ENCODE data around the gene TMEM161A. TPM values are rescaled to one million over a fixed set of nuclear protein-coding genes. Genes with fewer than 3 reads are reported as not detected.

TMEM161A gene
- total RNA-seq, 1 donor from 2014 or later, result 14.5 TPM

DNA sequence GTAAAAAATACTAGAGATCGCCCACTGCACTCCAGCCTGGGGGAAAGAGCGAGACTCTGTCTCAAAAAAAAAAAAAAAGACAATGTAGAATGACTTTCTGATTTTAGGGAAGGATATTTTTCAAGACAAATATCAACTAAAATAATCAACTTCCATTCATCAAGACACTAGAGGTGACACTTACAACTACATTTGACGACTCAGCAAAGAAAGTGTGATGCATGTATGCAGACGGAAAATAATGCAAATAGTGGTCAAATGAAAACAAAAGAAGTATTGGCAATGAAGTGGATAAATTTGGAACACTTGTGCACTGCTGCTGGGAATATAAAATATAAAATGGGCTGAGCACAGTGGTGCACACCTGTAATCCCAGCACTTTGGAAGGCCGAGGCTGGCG is 12.2 kb downstream of the TMEM161A start:
- intact Hi-C loops (cut with DNase I), result no loop called here
- Histone ChIP-seq H3K36me3 (peaks cover 7 to 23% of the 10 kb centered on the region in 2 donors), H3K9me3 (peaks cover 0 to 7% of the 10 kb centered on the region in 2 donors), H3K4me3 (no peak overlapping the region), H3K27ac (no peak overlapping the region), H3K27me3 (no peaks in the 10 kb centered on the region), H3K4me1 (no peaks in the 10 kb centered on the region)
- TF ChIP-seq, protein P1, sequence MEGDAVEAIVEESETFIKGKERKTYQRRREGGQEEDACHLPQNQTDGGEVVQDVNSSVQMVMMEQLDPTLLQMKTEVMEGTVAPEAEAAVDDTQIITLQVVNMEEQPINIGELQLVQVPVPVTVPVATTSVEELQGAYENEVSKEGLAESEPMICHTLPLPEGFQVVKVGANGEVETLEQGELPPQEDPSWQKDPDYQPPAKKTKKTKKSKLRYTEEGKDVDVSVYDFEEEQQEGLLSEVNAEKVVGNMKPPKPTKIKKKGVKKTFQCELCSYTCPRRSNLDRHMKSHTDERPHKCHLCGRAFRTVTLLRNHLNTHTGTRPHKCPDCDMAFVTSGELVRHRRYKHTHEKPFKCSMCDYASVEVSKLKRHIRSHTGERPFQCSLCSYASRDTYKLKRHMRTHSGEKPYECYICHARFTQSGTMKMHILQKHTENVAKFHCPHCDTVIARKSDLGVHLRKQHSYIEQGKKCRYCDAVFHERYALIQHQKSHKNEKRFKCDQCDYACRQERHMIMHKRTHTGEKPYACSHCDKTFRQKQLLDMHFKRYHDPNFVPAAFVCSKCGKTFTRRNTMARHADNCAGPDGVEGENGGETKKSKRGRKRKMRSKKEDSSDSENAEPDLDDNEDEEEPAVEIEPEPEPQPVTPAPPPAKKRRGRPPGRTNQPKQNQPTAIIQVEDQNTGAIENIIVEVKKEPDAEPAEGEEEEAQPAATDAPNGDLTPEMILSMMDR (IDR thresholded peaks at IDR 0.05), result no peak
- DNase-seq (ENCODE audit: low spot score in 2 of 2), result no peak

DNA sequence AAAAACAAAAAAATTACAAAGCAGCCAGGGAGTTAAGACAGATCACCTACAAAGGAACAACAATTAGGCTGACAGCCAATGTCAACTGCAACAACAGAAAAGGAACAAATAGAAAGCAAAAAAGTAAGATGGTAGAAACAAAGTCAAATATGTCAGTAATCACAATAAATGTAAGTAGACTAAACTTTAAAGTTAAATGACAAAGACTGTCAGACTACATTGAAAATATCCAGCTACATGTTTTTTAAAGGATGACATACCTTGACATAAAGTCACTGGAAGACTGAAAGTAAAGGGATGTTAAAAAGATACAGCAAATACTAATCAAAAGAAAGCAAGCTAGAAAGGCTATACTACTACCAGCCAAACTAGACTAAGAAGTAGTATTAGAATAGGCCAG is 14.9 kb downstream of the TMEM161A start:
- H3K4me3 ChIP-seq, result no peak overlapping the region
- no peaks in the 10 kb centered on the region for H3K4me1 ChIP-seq
- no peak for DNase-seq (ENCODE audit: low spot score in 2 of 2)
- intact Hi-C loops (cut with DNase I), result no loop called here
- H3K27me3 ChIP-seq, result no peaks in the 10 kb centered on the region
- no peak overlapping the region for H3K27ac ChIP-seq
- H3K9me3 ChIP-seq, result peaks cover 0 to 7% of the 10 kb centered on the region in 2 donors
- H3K36me3 ChIP-seq, result peaks cover 14 to 37% of the 10 kb centered on the region in 2 donors
- TF ChIP-seq, protein P1 (IDR thresholded peaks at IDR 0.05), result no peak

DNA sequence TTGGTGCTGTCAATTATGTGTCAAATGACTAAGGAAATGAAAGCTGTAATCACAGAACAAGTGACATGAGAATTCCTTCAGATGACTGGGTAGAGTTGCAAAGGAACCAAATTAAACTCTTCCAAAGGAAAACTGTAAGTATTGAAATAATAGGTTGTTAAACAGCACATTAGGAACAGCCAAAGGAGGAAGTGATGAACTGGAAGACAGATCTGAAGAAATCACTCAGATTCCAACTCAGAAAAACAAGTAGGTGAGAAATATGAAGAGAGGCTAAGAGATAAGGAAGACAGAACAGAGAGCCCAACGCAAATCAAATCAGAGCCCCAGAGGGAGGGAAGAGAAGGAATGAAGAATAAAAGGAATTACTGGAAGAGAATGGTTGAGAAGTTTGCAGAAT is 15.4 kb downstream of the TMEM161A start:
- no peaks in the 10 kb centered on the region for H3K4me1 ChIP-seq
- H3K4me3 ChIP-seq, result no peak overlapping the region
- H3K36me3 ChIP-seq, result peaks cover 14 to 37% of the 10 kb centered on the region in 2 donors
- H3K27ac ChIP-seq, result no peak overlapping the region
- TF ChIP-seq, protein P1 (IDR thresholded peaks at IDR 0.05), result no peak
- DNase-seq (ENCODE audit: low spot score in 2 of 2), result no peak
- intact Hi-C loops (cut with DNase I), result no loop called here
- no peaks in the 10 kb centered on the region for H3K27me3 ChIP-seq
- peaks cover 0 to 7% of the 10 kb centered on the region in 2 donors for H3K9me3 ChIP-seq

DNA sequence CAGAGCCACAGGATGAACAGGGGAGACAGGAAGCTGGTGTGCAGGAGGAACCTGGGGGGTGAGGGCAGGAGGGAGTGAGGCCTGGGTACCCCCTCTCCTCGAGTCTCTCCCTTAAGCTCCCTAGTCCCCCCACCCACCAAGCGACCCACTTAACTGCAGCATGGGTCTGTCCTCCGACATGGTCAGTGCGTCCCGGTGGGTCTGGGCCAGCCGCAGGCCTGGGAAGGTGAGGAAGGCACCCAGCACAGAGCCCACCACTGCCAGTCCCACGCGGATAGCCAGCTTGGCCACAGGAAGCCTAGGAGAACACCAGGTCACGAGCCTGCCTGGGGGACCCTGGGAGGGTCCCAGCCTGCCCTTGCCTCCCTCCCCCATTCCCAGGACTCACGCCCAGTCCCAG is 16.9 kb downstream of the TMEM161A start:
- TF ChIP-seq, protein P1 (IDR thresholded peaks at IDR 0.05), result no peak
- peaks cover 14 to 37% of the 10 kb centered on the region in 2 donors for H3K36me3 ChIP-seq
- H3K9me3 ChIP-seq, result peaks cover 0 to 7% of the 10 kb centered on the region in 2 donors
- no peak overlapping the region for H3K4me3 ChIP-seq
- H3K27ac ChIP-seq, result no peak overlapping the region
- no peaks in the 10 kb centered on the region for H3K4me1 ChIP-seq
- intact Hi-C loops (cut with DNase I), result no loop called here
- no peaks in the 10 kb centered on the region for H3K27me3 ChIP-seq
- DNase-seq (ENCODE audit: low spot score in 2 of 2), result no peak

DNA sequence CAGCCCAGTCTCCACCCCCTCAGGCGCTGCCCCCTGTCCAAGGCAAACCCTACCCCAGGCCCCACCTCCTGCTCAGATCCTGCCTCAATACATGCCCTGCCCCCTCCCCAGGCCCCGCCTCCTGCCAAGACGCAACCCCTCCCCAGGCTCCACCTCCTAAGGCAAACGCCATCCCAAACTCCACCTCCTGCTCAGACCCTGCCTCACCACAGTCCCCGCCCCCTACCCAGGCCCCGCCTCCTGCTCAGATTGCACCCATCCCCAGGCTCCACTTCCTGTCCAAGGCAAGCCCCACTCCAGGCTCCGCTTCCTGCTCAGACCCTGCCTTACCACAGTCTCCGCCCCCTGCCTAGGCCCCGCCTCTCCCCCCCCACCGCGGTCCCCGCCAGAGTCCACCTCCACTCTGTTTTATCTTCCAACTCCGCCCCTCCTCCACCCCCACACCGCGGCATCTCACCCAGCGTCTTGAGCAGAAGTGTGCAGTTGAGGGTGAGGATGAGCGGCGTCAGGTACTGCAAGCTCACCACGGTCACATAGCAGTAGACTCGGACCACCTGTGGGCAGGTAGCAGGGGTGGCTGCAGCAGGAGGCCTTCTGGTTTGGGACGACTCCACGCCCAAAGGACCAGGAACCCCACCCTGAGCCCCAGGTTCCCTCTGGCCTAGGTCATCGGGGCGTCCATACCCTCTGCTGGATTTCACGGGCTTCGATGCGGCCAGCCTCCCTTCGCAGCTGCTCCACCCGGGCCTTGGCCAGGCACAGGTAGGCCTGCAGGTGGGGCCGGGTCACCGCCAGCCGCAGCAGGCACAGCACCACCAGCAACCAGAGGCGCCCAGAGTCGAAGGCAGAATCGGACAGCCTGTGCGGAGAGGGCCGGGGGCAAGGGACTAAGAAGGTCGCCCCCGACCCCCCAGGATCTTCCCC is 17.7 kb downstream of the TMEM161A start:
- intact Hi-C loops (cut with DNase I), result no loop called here
- Histone ChIP-seq H3K4me1 (no peaks in the 10 kb centered on the region), H3K27me3 (no peaks in the 10 kb centered on the region), H3K36me3 (peaks cover 14 to 37% of the 10 kb centered on the region in 2 donors), H3K4me3 (no peak overlapping the region), H3K27ac (no peak overlapping the region), H3K9me3 (peaks cover 0 to 7% of the 10 kb centered on the region in 2 donors)
- DNase-seq (ENCODE audit: low spot score in 2 of 2), result no peak
- TF ChIP-seq, protein P1 (IDR thresholded peaks at IDR 0.05), result no peak

Data from ascending aorta (tissue), 2 donors.